ENCODE results near the gene DDX10.
A peak's percentile ranks its signal among the peaks of the same experiment; 100 is the strongest.

The DDX10 gene

DNA sequence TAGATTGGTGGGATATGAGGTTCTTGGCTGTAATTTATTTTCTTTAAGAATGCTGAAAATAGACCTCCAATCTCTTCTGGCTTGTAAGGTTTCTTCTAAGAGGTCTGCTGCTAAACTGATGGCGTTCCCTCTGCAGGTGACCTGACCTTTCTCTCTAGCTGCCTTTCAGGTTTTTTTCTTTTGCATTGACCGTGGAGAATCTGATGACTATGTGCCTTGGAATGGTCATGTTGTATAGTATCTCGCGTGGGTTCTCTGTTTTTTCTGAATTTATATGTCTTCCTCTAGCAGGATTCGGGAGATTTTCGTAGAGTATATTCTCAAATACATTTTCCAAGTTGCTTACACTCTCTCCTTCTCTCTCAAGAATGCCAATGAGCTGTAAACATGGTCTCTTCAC is 122.2 kb downstream of the DDX10 start:
- Histone ChIP-seq H4K20me1 (ENCODE audit: insufficient read depth, low read length) (peaks cover 14% of the 10 kb centered on the region; the same call in 1 of the 2 replicates), H3K9ac (ENCODE audit: low read depth, low read length) (no peak overlapping the region), H3K79me2 (ENCODE audit: insufficient read depth, low read length) (peaks cover 12% of the 10 kb centered on the region), H3K4me1 (ENCODE audit: insufficient read depth, low read length) (peaks cover 3% of the 10 kb centered on the region; the same call in 1 of the 2 replicates), H3K4me3 (ENCODE audit: low read depth in 1 of 2, low read length in 2 of 2) (no peak overlapping the region), H3K27ac (ENCODE audit: low read length) (no peak overlapping the region), H3K27me3 (ENCODE audit: insufficient read depth, low read length, poor library complexity) (no peaks in the 10 kb centered on the region), H2AFZ (ENCODE audit: low read depth, low read length) (no peak overlapping the region), H3K9me3 (ENCODE audit: insufficient read depth, low read length, severe bottlenecking) (no peaks in the 10 kb centered on the region), H3K36me3 (ENCODE audit: insufficient read depth, low read length) (no peaks in the 10 kb centered on the region), H3K4me2 (ENCODE audit: insufficient read depth, low read length) (no peak overlapping the region)
- TF ChIP-seq, protein P1, sequence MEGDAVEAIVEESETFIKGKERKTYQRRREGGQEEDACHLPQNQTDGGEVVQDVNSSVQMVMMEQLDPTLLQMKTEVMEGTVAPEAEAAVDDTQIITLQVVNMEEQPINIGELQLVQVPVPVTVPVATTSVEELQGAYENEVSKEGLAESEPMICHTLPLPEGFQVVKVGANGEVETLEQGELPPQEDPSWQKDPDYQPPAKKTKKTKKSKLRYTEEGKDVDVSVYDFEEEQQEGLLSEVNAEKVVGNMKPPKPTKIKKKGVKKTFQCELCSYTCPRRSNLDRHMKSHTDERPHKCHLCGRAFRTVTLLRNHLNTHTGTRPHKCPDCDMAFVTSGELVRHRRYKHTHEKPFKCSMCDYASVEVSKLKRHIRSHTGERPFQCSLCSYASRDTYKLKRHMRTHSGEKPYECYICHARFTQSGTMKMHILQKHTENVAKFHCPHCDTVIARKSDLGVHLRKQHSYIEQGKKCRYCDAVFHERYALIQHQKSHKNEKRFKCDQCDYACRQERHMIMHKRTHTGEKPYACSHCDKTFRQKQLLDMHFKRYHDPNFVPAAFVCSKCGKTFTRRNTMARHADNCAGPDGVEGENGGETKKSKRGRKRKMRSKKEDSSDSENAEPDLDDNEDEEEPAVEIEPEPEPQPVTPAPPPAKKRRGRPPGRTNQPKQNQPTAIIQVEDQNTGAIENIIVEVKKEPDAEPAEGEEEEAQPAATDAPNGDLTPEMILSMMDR (IDR thresholded peaks at IDR 0.05; ENCODE audit: borderline replicate concordance, extremely low read depth, low read length, poor library complexity, severe bottlenecking) = no peak
- no peak for TF ChIP-seq EZH2 (IDR thresholded peaks at IDR 0.05; ENCODE audit: borderline replicate concordance, low read depth, low read length, severe bottlenecking)
- ATAC-seq (ENCODE audit: insufficient read depth, low read depth) (no peak), DNase-seq (no peak)

DNA sequence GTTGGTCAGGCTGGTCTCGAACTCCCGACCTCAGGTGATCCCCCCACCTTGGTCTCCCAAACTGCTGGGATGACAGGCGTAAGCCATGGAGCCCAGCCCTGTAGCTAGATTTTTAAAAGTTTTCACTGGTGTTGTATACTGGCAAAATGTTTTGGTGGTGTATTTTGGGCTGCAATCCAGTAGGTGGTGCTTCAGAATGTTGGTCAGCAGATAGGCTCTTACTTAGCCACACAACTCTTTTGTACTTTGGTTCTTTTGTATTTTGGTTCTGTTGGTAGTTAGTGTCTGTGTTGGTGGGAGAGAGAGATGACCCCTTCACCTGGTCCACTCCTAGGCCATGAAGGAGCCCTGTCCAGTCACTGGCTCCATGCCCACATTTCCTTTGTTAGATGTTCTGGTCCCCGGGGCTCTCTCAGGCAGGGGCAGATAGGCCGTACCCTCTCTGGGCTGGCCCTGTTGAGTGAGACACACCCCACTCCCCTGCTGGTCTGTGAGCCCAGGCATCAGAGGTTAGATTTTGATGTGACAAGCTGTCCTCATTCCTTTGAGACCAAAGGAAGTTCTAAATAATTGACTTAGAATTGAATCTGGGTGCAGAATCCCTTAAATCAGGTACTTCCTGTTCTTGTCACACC is 123.8 kb downstream of the DDX10 start:
- DNase-seq (no peak), ATAC-seq (ENCODE audit: insufficient read depth, low read depth) (0 out of 3 replicates have a peak, but pooled peaks have one; percentile 42)
- TF ChIP-seq, protein P1 (IDR thresholded peaks at IDR 0.05; ENCODE audit: borderline replicate concordance, extremely low read depth, low read length, poor library complexity, severe bottlenecking) = peak; percentile 47
- TF ChIP-seq EZH2 (IDR thresholded peaks at IDR 0.05; ENCODE audit: borderline replicate concordance, low read depth, low read length, severe bottlenecking) = no peak
- no peak overlapping the region for H3K9ac ChIP-seq (ENCODE audit: low read depth, low read length)
- H3K36me3 ChIP-seq (ENCODE audit: insufficient read depth, low read length) = no peaks in the 10 kb centered on the region
- H3K4me2 ChIP-seq (ENCODE audit: insufficient read depth, low read length) = no peak overlapping the region
- peaks cover 15% of the 10 kb centered on the region for H3K79me2 ChIP-seq (ENCODE audit: insufficient read depth, low read length)
- H3K4me1 ChIP-seq (ENCODE audit: insufficient read depth, low read length) = peaks cover 3% of the 10 kb centered on the region; the same call in 1 of the 2 replicates
- H3K9me3 ChIP-seq (ENCODE audit: insufficient read depth, low read length, severe bottlenecking) = no peaks in the 10 kb centered on the region
- H3K27ac ChIP-seq (ENCODE audit: low read length) = no peak overlapping the region
- no peaks in the 10 kb centered on the region for H3K27me3 ChIP-seq (ENCODE audit: insufficient read depth, low read length, poor library complexity)
- no peak overlapping the region for H2AFZ ChIP-seq (ENCODE audit: low read depth, low read length)
- no peak overlapping the region for H3K4me3 ChIP-seq (ENCODE audit: low read depth in 1 of 2, low read length in 2 of 2)
- H4K20me1 ChIP-seq (ENCODE audit: insufficient read depth, low read length) = peaks cover 14% of the 10 kb centered on the region; the same call in 1 of the 2 replicates

DNA sequence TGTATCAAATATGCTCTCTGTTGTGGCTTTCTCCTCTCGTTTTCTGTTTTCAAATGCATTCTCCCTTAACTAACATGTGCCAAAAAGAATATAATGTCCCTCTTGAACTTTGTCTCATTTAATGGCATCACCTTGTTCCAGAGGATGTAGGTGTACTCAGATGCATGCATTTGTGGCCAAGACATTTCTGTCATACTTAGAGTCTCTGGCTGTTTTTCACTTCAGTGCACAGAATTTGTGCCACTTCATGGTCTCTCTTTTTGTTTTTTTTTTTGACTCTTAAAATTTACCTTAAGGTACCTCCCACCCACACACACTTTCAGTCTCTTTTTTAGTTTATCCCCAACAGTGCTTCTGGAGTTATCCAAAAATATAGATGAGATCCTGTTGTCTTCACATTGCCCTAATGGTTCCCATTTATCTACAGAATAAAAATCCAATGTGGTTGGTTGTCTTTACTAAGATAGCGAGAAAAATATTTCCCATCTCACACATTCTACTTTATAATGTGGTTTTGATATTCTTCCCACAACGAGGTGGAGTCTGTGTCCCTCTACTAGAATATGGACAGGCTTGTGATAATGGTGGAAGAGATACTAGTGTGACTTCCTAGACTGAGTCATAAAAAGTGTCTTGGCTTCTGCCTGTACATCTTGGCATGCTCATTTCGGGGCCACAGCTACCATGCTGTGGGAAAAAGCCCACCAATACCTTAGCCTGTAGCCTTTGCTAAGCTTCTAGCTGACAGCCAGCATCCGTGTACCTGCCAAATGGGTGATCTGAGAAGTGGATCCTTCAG is 125.8 kb downstream of the DDX10 start:
- Histone ChIP-seq H4K20me1 (ENCODE audit: insufficient read depth, low read length) (peaks cover 14% of the 10 kb centered on the region; the same call in 1 of the 2 replicates), H3K4me2 (ENCODE audit: insufficient read depth, low read length) (no peak overlapping the region), H3K9me3 (ENCODE audit: insufficient read depth, low read length, severe bottlenecking) (no peaks in the 10 kb centered on the region), H3K79me2 (ENCODE audit: insufficient read depth, low read length) (peaks cover 15% of the 10 kb centered on the region), H3K36me3 (ENCODE audit: insufficient read depth, low read length) (no peaks in the 10 kb centered on the region), H3K27me3 (ENCODE audit: insufficient read depth, low read length, poor library complexity) (no peaks in the 10 kb centered on the region), H3K4me1 (ENCODE audit: insufficient read depth, low read length) (no peaks in the 10 kb centered on the region), H3K9ac (ENCODE audit: low read depth, low read length) (no peak overlapping the region), H3K4me3 (ENCODE audit: low read depth in 1 of 2, low read length in 2 of 2) (no peak overlapping the region), H2AFZ (ENCODE audit: low read depth, low read length) (no peak overlapping the region), H3K27ac (ENCODE audit: low read length) (no peak overlapping the region)
- ATAC-seq (ENCODE audit: insufficient read depth, low read depth) = no peak
- no peak for DNase-seq
- TF ChIP-seq, protein P1 (IDR thresholded peaks at IDR 0.05; ENCODE audit: borderline replicate concordance, extremely low read depth, low read length, poor library complexity, severe bottlenecking) = no peak
- TF ChIP-seq EZH2 (IDR thresholded peaks at IDR 0.05; ENCODE audit: borderline replicate concordance, low read depth, low read length, severe bottlenecking) = no peak
